NCI-H1930 (cell line): ENCODE data around the gene SEMA5A.

Source experiments
- DNase-seq, 2 experiments: peaks; one replicate each; lab custom pipeline; 2025; lab: John Stamatoyannopoulos, UW

SEMA5A gene

GRCh38 chr5:9212605-9213004 lies 333.3 kb downstream of the SEMA5A start:
- no peak for DNase-seq

GRCh38 chr5:9209846-9210492 lies 335.9 kb downstream of the SEMA5A start:
- DNase-seq: no peak

- peak; percentile 60 to 66 for DNase-seq
These were observed 338.0 kb downstream of the SEMA5A start for GRCh38 chr5:9207817-9208418.

- DNase-seq: no peak
These were observed 343.2 kb downstream of the SEMA5A start for GRCh38 chr5:9202636-9203035.

- no peak for DNase-seq
These were observed 344.1 kb downstream of the SEMA5A start for GRCh38 chr5:9201761-9202160.

DNA sequence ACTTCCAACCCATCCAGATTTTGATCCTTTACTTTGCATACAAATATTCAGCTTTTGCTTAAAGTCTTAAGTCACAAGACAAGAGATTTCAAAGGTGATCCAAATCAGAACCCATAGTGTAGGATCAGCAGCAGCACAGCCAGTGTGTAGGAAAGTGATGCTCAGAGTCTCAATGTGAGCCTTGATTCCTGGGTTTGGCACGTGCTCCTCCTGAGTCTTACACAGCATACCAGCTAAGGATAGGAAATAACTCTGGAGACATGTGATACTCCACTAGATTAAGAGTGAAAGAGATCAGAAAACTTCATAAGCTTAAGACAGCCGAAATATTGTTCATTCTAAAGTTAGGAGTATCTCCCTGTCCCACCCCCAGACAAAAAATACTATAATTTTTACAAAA lies 344.9 kb downstream of the SEMA5A start:
- no peak for DNase-seq

DNA sequence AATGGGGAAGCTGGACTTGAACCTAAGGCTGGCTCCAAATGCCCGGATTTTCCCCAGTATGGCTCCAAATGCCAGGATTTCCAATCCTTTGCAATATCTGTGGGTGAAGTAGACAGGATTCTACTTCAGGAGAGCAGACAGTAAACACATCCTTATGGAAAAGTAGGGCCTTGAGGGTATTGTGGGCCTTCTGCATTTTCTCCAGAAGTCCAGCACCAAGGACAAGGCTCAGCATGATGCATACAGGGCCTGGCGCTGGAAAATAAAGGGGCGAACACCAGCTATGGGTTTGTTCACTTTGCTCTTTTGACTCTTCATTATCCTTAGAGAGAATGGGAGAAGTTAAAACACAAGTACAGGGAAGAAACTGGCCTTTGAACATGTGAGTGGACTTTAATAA lies 347.5 kb downstream of the SEMA5A start:
- DNase-seq: no peak

GRCh38 chr5:9197881-9198260 lies 348.0 kb downstream of the SEMA5A start:
- DNase-seq: no peak

GRCh38 chr5:9196403-9197227 lies 349.3 kb downstream of the SEMA5A start:
- no peak for DNase-seq

DNA sequence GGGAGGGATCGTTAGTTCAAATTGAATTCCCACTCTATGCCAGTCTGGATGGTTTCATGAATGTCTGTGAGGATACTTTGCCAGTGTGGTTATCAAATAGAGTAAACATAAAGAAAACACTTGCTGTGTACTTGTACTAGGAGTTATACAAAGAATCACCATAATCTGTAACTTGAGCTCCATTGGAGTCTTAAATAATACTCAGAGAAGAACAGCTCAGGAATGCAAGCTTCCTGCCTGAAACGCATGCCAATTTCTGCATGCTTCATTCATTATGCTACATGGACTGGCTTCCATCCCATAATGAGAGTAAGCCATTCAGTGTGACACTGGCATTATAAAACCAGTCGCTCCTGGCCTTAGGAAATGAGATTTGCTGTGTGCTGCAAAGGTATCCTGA lies 351.4 kb downstream of the SEMA5A start:
- DNase-seq: no peak

- no peak for DNase-seq
These were observed 353.6 kb downstream of the SEMA5A start for GRCh38 chr5:9192266-9192665.

DNA sequence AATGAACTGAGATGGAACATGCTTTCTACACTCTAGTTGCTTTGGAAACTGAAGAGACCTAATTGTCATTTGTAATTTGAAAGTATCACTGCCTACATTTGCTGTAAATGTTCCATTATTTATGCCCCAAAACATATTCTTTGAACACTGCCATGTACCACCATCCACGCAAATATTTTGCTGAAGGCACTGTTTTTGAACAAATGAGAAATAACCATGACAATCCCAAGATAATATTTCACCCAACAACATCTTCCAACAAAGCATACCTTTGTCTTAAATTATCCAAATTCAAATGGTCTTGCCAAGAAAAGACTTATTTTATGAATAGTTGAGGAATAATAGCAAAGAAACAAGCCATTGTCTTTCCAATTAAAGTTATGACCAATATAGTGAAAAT lies 356.2 kb downstream of the SEMA5A start:
- DNase-seq: no peak

GRCh38 chr5:9188956-9189355 lies 356.9 kb downstream of the SEMA5A start:
- no peak for DNase-seq

DNA sequence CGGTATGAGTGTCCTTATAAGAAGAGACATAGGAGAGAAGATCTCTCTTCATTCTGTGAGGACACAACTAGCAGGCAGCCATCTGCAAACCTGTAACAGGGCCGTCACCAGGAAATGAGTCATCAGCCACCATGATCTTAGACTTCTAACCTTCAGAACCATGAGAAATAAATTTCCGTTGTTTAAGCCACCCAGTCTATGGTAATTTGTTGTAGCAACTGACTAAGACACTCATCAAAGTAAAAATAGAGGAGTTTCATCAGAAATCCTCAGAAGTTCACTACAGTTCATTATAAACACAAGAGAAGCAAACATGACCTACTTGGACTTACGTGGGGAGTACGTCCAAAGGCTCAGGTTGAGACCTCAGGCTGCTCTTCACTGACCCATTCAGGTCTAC lies 357.7 kb downstream of the SEMA5A start:
- DNase-seq: no peak

DNA sequence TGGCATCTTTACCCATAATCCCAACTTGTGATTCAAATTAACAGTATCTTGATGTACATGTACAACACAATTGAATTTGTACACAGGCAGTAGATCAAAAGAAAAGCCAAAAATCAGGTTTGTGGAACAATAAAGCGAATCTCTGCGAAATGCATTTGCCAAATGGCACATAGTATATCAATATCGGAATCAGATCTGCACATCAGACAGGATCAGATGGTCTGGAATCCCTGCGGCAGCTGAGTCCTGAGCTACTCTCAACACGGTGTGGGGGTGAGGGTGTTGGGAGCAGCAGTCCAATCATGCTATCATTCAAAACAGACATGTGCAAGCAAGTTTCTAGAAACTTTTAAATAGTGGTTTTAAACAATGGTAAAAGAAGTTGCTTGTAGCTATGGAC lies 358.3 kb downstream of the SEMA5A start:
- no peak for DNase-seq

DNA sequence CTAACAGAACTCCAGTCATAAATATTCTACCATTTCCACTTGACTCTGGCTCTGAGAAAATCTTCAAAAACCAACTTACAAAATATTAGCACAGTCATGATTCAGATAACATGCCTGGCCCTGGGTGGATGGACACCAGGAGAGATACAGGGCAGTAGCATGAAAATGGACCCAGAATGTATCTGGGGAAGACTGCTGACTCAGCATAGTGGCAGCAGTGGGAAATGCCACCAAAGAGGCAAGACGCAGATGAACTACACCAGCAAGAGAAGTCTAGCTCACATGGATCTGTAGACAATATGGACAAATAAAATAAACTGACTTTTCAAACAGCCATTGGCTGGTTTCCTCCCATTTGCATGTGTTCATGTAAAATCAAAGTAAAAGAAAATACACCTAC lies 359.8 kb downstream of the SEMA5A start:
- no peak for DNase-seq

DNA sequence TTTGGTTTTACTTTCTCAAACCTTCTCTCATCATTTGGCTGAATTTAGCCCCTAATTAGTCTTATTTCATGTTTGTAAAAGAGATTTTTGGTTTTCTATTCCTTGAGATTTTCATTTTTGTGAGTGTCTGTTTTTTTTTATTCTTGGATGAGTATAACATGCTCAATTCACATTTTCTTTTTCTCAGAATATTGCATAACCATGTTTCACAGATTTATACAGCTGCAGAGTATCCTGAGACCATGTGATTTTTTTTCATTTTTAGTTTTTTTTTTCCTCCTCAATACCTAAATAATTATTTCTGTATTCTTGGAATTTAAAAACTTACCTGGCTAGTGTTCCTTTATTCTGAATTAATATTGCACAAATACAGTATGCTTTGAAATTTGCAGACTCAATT lies 361.9 kb downstream of the SEMA5A start:
- DNase-seq: no peak

GRCh38 chr5:9182899-9183695 lies 362.8 kb downstream of the SEMA5A start:
- DNase-seq: no peak

GRCh38 chr5:9176641-9177040 lies 369.2 kb downstream of the SEMA5A start:
- DNase-seq: no peak

DNA sequence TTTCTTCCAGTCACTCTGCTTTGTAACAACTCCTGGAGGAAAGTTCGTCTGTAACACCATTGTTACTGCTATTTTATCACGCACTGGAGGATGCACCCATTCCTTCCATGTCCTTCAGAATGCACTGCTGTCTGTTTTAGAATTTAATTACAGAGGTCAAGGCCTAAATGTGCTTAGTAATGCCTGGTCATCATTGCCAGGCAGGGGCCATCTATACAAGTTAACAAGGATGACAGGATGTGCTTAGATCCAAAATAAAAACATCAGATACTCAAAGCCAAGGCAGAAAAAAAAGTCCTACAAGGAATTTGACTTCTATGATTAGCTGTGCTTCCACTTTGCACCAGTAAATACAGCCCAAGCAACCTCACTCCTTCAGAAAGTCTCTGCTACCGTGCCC lies 371.4 kb downstream of the SEMA5A start:
- DNase-seq: no peak

DNA sequence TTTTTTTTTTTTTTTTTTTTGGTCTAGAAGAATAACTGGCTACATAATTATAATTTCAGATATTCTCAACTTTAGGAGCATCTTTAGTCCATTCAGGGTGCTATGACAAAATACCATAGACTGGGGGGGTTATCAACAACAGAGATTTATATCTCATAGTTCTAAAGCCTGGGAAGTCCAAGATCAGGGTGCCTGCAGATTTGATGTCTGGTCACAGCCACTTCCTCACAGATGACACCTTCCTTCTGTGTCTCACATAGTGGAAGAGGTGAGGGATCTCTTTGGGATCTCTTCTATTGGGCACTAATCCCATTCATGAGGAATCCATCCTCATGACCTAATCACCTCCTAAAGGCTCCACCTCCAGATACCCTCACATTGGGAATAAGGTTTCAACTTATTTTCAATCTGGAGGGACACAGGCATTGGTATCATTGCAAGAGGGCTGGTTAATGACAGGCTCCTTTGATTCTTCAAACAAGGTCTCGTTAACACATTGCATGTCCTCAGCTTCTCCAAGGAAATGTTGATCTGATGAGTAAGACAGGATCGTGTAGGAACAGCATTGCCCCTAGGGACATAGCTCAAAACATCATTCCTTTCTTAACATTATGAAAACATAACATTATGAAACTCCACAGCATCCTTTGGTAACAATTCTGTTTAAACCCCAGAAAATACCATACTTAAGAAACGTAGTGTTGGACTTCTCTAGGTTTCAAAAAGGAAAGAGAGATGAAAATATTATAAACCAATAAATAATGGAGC lies 372.4 kb downstream of the SEMA5A start:
- DNase-seq: no peak

DNA sequence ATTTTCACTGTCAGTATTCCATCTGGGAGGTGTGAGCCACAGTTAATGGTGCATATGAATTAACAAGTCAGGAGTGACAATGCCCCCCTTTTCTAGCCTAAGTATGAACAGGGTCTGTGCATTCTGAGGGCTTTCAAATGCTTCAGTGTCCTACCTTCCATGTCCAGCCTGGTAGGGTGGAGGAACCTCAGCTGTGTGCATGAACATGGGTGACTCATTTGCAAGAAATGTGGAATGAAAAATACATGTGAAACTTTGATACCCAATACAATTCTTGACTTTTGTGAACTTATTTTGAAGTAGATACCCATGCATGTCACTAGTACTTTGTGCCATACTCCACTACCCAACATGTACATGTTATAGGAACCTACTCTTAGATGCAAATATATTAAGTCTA lies 375.8 kb downstream of the SEMA5A start:
- no peak for DNase-seq
